HG03442 (cell line): ENCODE data around the gene SOX5.
"Not testable (repeated sequence)": the region's sequence is repeated elsewhere in the genome, so short reads cannot be mapped to it uniquely, and the experiment has no call there.

Source experiments
- ATAC-seq: cut with Tn5 transposase; IDR thresholded peaks from one replicate; pipeline ENCODE4 v1.9.1; 2021; ENCODE audit warnings: mild to moderate bottlenecking, moderate library complexity; ENCODE audit not compliant: unreplicated experiment

The SOX5 gene

GRCh38 chr12:23504641-23505399 is 444.6 kb downstream of the SOX5 start:
- ATAC-seq: no peak

- no peak for ATAC-seq
These were observed 445.4 kb downstream of the SOX5 start for GRCh38 chr12:23504043-23504442.

- ATAC-seq: no peak
These were observed 445.9 kb downstream of the SOX5 start for GRCh38 chr12:23503544-23503943.

GRCh38 chr12:23502259-23502658 is 447.2 kb downstream of the SOX5 start:
- ATAC-seq: no peak

GRCh38 chr12:23495472-23495871 is 454.0 kb downstream of the SOX5 start:
- ATAC-seq: no peak

GRCh38 chr12:23493672-23494071 is 455.8 kb downstream of the SOX5 start:
- no peak for ATAC-seq

GRCh38 chr12:23491029-23491428 is 458.4 kb downstream of the SOX5 start:
- not testable (repeated sequence) for ATAC-seq

GRCh38 chr12:23488130-23488529 is 461.3 kb downstream of the SOX5 start:
- no peak for ATAC-seq

GRCh38 chr12:23484238-23484637 is 465.2 kb downstream of the SOX5 start:
- no peak for ATAC-seq

- no peak for ATAC-seq
These were observed 466.9 kb downstream of the SOX5 start for GRCh38 chr12:23482571-23482970.
